Measurements from ENCODE around the gene ACAT1. TPM values are rescaled to one million over a fixed set of nuclear protein-coding genes. Genes with fewer than 3 reads are reported as not detected.

ACAT1 gene
- total RNA-seq (100 to 1,000 TPM; 128 to 198 (median 164) TPM), polyA plus RNA-seq (196 TPM)
- long read RNA-seq, donor 1, transcript ACAT1-201 (12 exons, 1,761 nt), result major isoform, 352 of 373 reads
- long read RNA-seq, donor 1, partial matches to known transcripts, result 10 of 373 reads
- long read RNA-seq, donor 1, other reads (novel, unspliced or antisense), result 11 of 373 reads
- long read RNA-seq, donor 2, transcript ACAT1-201 (12 exons, 1,761 nt), result major isoform, 181 of 188 reads
- long read RNA-seq, donor 2, partial matches to known transcripts, result 3 of 188 reads
- long read RNA-seq, donor 2, other reads (novel, unspliced or antisense), result 4 of 188 reads
- long read RNA-seq, donor 3, transcript ACAT1-201 (12 exons, 1,761 nt), result major isoform, 626 of 664 reads
- long read RNA-seq, donor 3, partial matches to known transcripts, result 13 of 664 reads
- long read RNA-seq, donor 3, other reads (novel, unspliced or antisense), result 25 of 664 reads
- long read RNA-seq, donor 4, transcript ACAT1-201 (12 exons, 1,761 nt), result major isoform, 261 of 270 reads
- long read RNA-seq, donor 4, partial matches to known transcripts, result 1 of 270 reads
- long read RNA-seq, donor 4, other reads (novel, unspliced or antisense), result 8 of 270 reads

DNA sequence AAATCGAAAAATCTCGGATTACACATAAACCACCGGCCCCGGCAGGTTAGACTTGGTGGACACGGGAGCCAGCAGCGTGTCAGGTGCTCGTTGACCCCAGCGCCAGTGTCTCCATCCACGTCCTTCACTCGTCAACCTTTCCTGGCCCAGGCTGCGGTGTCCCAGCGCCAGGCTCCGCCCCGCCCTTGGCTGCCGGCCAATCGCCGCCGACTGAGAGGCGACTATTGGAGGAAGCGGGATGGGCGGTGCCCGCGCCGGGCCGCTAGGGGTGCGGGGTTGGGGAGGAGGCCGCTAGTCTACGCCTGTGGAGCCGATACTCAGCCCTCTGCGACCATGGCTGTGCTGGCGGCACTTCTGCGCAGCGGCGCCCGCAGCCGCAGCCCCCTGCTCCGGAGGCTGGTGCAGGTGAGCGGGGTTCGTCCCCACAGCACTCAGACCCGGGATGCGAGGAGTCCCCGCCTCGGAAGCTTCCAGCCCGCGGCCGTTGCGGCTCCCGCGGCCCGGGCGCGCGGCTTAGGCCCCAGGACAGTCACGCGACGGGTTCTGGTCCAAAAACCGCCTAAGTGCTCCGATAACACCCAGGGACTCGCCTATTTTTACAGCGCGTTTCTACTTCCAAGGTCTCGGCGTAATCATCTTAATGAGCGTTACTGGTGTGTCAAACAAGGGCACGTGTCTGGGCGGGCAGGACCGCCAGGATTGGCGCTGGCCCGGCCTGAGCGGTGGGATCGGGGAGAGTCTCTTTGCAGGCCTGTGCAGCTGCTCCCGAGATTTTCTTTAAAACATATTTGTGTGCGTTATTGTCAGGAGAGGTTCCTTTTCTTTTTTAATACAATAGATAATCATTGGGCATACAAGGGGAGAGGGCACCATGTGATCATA lies at the start of gene ACAT1:
ACAT1 (plus strand) TSS at position 294 of the 882 bp plus-strand sequence; CDS start at position 334, 40 bp downstream.
- ATAC-seq, result peak; percentile 97 to 98
- peak within 1 kb of the TSS; percentile 87 for H3K27ac ChIP-seq (ENCODE audit: low read length)
- H3K4me3 ChIP-seq (ENCODE audit: low read length), result peak within 1 kb of the TSS; percentile 54
- intact Hi-C loops (cut with DNase I), result loop anchor here in 1 of 4 donors (10.0 kb wide), 1 partner anchor 103 kb away; the partner anchor contains the start of genes ATM and NPAT
- WGBS, result under 1% methylated on average over 73 of the region's 73 CpGs
- H3K9me3 ChIP-seq (ENCODE audit: control insufficient read depth, low read length), result no peaks in the 10 kb centered on the region
- H3K4me1 ChIP-seq (ENCODE audit: control insufficient read depth, insufficient read depth, low read length), result peaks cover 12% of the 10 kb centered on the region
- DNase-seq, result peak; percentile 98 to 100 (median 99)
- no peaks in the 10 kb centered on the region for H3K27me3 ChIP-seq (ENCODE audit: control insufficient read depth, insufficient read depth)

DNA sequence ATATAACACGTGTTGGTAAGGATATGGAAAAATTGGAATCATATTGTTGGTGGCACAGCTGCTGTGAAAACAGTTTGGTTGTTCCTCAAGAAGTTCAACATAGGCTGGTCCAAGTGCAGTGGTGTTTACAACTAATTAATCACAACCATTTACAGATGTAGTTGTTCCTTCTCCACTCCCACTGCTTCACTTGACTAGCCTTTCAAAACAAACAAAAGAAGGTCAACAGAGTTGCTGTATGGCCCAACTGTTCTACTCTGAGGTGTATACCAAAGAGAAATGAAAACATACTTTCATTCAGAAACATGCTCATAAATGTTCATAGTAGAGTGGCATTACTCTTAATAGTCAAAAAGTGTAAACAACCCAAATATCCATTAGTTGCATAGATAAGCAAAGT lies 36.6 kb upstream of the ACAT1 start:
- Histone ChIP-seq H3K27me3 (ENCODE audit: control insufficient read depth, insufficient read depth) (no peaks in the 10 kb centered on the region), H3K4me1 (ENCODE audit: control insufficient read depth, insufficient read depth, low read length) (no peaks in the 10 kb centered on the region), H3K9me3 (ENCODE audit: control insufficient read depth, low read length) (no peaks in the 10 kb centered on the region), H3K4me3 (ENCODE audit: low read length) (no peak overlapping the region), H3K27ac (ENCODE audit: low read length) (no peak overlapping the region)
- intact Hi-C loops (cut with DNase I), result no loop called here
- DNase-seq (no peak), ATAC-seq (no peak)
- 74% methylated on average over 1 of the region's 1 CpG for WGBS

DNA sequence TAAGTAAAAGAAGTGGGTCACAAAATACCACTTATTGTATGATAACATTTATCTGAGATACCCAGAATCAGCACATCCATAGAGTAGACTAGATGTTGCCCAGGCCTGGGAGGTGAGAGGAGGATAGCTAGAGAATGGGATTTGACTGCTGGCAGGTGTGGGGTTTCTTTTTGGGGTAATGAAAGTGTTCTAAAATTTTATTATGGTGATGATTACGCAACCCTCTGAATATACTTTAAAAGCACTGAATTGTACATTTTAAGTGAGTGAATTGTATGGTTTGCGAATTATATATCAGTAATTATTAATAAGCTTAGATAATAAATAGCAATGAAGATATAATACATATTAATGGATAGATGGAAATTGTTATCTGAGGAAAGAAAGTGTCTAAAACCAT lies 35.7 kb upstream of the ACAT1 start:
- WGBS, result 100% methylated on average over 2 of the region's 2 CpGs
- no peaks in the 10 kb centered on the region for H3K27me3 ChIP-seq (ENCODE audit: control insufficient read depth, insufficient read depth)

DNA sequence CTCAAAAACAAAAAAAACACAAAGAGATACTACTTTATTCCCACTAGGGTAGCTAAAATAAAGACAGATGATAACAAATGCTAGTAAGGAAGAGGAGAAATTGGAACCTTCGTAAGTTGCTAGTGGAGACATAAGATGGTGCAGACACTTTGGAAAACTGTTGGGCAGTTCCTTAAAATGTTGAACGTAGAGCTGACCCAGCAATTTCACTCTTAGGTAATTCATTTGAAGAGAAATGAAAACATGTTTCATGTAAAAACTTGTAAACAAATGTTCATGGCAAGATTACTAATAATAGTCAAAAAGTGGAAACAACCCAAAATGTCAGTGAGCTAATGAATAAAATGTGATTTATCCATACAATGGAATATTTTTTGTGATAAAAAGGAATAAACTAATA lies 29.2 kb upstream of the ACAT1 start:
- ATAC-seq (no peak), DNase-seq (no peak)
- H3K27me3 ChIP-seq (ENCODE audit: control insufficient read depth, insufficient read depth), result no peaks in the 10 kb centered on the region
- no peaks in the 10 kb centered on the region for H3K9me3 ChIP-seq (ENCODE audit: control insufficient read depth, low read length)
- H3K4me1 ChIP-seq (ENCODE audit: control insufficient read depth, insufficient read depth, low read length), result peaks cover 1% of the 10 kb centered on the region
- 44% methylated on average over 2 of the region's 2 CpGs for WGBS
- H3K27ac ChIP-seq (ENCODE audit: low read length), result no peak overlapping the region
- intact Hi-C loops (cut with DNase I), result no loop called here
- H3K4me3 ChIP-seq (ENCODE audit: low read length), result no peak overlapping the region

More for the DNA sequence above, 35.7 kb upstream of the ACAT1 start:
- H3K4me3 ChIP-seq (ENCODE audit: low read length), result no peak overlapping the region
- DNase-seq (no peak), ATAC-seq (no peak)
- H3K9me3 ChIP-seq (ENCODE audit: control insufficient read depth, low read length), result no peaks in the 10 kb centered on the region
- intact Hi-C loops (cut with DNase I), result no loop called here
- H3K4me1 ChIP-seq (ENCODE audit: control insufficient read depth, insufficient read depth, low read length), result no peaks in the 10 kb centered on the region
- H3K27ac ChIP-seq (ENCODE audit: low read length), result no peak overlapping the region

DNA sequence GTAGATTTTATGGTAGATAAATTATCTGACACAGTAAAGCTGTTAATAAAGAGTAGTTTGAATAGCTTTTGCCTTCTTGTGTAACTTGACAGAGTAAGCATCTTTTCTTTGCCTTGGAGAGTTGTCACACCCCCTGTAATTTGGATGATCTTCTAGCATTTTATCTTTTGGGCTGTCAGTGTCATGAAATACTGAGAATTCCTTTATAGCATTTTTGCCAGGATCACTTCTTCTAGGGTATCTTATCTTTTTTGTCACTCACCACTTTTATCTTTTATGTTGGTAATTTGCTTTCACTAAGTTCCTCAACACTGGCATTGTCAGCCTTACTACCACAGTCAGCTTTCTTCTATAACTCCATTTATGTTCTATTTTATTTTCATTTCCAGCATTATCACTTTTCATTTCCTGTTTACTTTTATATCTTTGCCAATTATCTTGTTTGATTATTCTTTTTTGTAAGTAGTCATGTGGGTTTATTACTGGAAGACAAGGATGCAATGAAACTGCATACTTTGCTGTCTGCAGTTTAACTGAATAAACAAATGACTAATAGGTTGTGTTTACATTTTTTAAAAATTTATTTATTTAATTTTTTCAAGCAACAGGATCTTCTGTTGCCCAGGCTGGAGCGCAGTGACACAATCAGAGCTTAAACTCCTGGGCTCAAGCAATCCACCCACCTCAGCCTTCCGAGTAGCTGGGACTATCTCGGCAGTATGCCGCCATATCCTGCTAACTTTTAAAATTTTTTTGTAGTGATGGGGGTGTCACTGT lies 28.1 kb upstream of the ACAT1 start:
- DNase-seq (no peak), ATAC-seq (no peak)
- no peak overlapping the region for H3K27ac ChIP-seq (ENCODE audit: low read length)
- H3K27me3 ChIP-seq (ENCODE audit: control insufficient read depth, insufficient read depth), result no peaks in the 10 kb centered on the region
- 87% methylated on average over 4 of the region's 4 CpGs for WGBS
- intact Hi-C loops (cut with DNase I), result no loop called here
- peaks cover 1% of the 10 kb centered on the region for H3K4me1 ChIP-seq (ENCODE audit: control insufficient read depth, insufficient read depth, low read length)
- H3K9me3 ChIP-seq (ENCODE audit: control insufficient read depth, low read length), result no peaks in the 10 kb centered on the region
- H3K4me3 ChIP-seq (ENCODE audit: low read length), result no peak overlapping the region

DNA sequence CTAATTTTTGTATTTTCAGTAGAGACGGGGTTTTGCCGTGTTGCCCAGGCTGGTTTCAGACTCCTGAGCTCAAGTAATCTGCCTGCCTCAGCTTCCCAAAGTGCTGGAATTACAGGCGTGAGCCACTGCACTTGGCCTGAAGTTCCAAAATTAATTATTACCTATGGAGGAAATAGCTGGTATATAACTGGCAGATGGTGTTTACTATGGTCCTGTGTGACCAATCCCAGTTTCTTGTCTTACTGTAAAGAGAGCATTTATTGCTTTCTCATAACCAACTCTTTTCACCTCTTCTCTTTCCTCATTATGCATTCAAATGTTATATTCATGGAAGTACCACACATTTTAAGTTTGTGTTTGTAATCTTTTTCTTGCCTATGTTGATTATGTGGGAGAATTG lies 24.2 kb upstream of the ACAT1 start:
- Histone ChIP-seq H3K4me1 (ENCODE audit: control insufficient read depth, insufficient read depth, low read length) (peaks cover 1% of the 10 kb centered on the region), H3K9me3 (ENCODE audit: control insufficient read depth, low read length) (no peaks in the 10 kb centered on the region), H3K27ac (ENCODE audit: low read length) (no peak overlapping the region), H3K4me3 (ENCODE audit: low read length) (no peak overlapping the region), H3K27me3 (ENCODE audit: control insufficient read depth, insufficient read depth) (no peaks in the 10 kb centered on the region)
- WGBS, result over 99% methylated on average over 3 of the region's 3 CpGs
- intact Hi-C loops (cut with DNase I), result no loop called here
- no peak for ATAC-seq
- DNase-seq, result no peak

DNA sequence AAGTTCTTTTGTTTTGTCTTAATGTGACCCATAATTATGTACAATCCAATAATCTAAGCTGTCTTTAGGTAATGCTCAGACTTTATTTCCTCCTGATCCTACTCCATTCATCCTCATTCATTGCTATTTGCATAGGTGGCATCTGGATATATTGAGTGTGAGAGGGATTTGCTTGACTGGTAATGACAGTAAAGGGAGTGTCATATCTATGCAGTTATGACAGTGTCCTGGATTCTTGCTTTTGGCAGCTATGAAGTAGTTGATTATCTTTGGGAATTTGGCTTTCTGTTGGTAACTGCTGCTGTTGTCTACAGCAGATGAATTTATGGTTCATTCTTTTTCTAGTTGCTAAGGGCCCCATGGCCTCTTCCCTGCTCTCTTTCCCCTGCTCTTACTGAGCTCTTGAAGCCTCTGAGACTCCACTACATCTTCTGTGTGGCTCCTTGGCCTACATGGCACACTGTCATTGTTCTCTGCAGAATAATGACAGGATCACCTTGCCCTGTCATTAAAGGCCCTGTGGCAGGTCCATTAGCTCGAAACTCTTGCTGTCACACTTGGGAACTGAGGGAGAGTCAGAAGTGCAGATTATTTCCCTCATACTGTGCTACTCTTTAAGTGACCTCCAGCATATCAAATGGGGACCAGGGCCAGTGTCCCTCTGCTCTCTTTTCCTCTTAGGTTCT lies 20.1 kb upstream of the ACAT1 start:
- peak; percentile 66 to 86 for ATAC-seq
- DNase-seq, result no peak
- no peaks in the 10 kb centered on the region for H3K27me3 ChIP-seq (ENCODE audit: control insufficient read depth, insufficient read depth)
- H3K9me3 ChIP-seq (ENCODE audit: control insufficient read depth, low read length), result no peaks in the 10 kb centered on the region
- H3K4me3 ChIP-seq (ENCODE audit: low read length), result no peak overlapping the region
- intact Hi-C loops (cut with DNase I), result no loop called here
- no peaks in the 10 kb centered on the region for H3K4me1 ChIP-seq (ENCODE audit: control insufficient read depth, insufficient read depth, low read length)
- WGBS, result 62% methylated on average over 1 of the region's 1 CpG
- H3K27ac ChIP-seq (ENCODE audit: low read length), result peak overlapping the region; percentile 67

DNA sequence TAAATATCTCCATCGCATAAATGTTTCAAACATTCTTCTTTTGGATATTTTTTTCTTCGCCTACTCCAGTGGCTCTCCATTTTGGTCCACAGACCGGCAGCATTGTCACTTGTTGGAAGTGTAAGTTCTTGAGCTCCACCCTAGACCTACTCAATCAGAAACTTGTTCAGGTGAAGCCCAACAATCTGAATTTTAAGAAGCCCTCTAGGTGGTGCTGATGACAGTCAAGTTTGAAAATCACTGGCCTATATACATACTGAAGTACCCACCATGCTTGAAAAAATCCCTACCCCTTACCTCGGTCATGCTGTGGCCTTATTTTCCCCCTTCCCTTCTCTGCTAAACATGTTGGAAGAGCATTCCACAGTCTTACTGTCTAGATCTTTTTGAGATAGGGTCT lies 10.2 kb upstream of the ACAT1 start:
- no peak overlapping the region for H3K27ac ChIP-seq (ENCODE audit: low read length)
- no peak overlapping the region for H3K4me3 ChIP-seq (ENCODE audit: low read length)
- no peaks in the 10 kb centered on the region for H3K9me3 ChIP-seq (ENCODE audit: control insufficient read depth, low read length)
- intact Hi-C loops (cut with DNase I), result no loop called here
- DNase-seq (no peak), ATAC-seq (no peak)
- peaks cover 6% of the 10 kb centered on the region for H3K4me1 ChIP-seq (ENCODE audit: control insufficient read depth, insufficient read depth, low read length)
- WGBS, result 92% methylated on average over 4 of the region's 4 CpGs
- no peaks in the 10 kb centered on the region for H3K27me3 ChIP-seq (ENCODE audit: control insufficient read depth, insufficient read depth)

DNA sequence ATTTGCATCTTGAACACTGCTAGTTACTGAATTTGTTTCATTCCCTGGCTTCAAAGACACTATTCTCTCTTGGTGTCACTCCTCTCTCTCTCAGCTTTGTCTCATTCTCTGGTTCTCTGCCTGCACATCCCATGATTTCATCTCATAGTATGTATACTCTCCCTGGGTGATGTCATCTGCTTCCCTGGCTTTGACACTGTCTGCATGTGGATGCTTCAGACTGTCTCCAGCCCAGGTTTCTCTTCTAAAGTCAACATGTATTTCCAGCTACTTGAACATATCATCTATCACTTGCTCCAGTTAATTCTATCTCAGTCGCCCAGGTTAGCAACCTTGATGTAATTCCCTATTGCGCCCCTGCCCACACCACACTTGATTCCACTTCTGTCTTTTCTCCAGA lies 9.3 kb upstream of the ACAT1 start:
- Histone ChIP-seq H3K4me1 (ENCODE audit: control insufficient read depth, insufficient read depth, low read length) (peaks cover 6% of the 10 kb centered on the region), H3K4me3 (ENCODE audit: low read length) (no peak overlapping the region), H3K27ac (ENCODE audit: low read length) (no peak overlapping the region), H3K27me3 (ENCODE audit: control insufficient read depth, insufficient read depth) (no peaks in the 10 kb centered on the region), H3K9me3 (ENCODE audit: control insufficient read depth, low read length) (no peaks in the 10 kb centered on the region)
- WGBS, result 82% methylated on average over 2 of the region's 2 CpGs
- intact Hi-C loops (cut with DNase I), result no loop called here
- DNase-seq, result no peak
- ATAC-seq, result no peak
